ENCODE data around the gene TMEM255B. TPM values are rescaled to one million over a fixed set of nuclear protein-coding genes. Genes with fewer than 3 reads are reported as not detected.
"Not testable (repeated sequence)": the region's sequence is repeated elsewhere in the genome, so short reads cannot be mapped to it uniquely, and the experiment has no call there.

Gene TMEM255B
- total RNA-seq, 2 experiments from 2014 or later = 1.7 to 1.8 TPM

- POLR2A ChIA-PET = no interaction called here
- DNase-seq = no peak
- peaks cover 3% of the 10 kb centered on the region for H3K4me1 Mint-ChIP-seq (ENCODE audit: low read depth)
- no peak overlapping the region for H3K27ac Mint-ChIP-seq
- intact Hi-C loops (cut with micrococcal nuclease) = no loop called here
- CTCF ChIA-PET = no interaction called here
- TF ChIP-seq CTCF (IDR thresholded peaks at IDR 0.05) = no peak
- no peaks in the 10 kb centered on the region for H3K36me3 Mint-ChIP-seq (ENCODE audit: low read depth)
- no peak for ATAC-seq
- no peak overlapping the region for H3K4me3 Mint-ChIP-seq
- H3K9me3 Mint-ChIP-seq = no peaks in the 10 kb centered on the region
- peaks cover 4% of the 10 kb centered on the region for H3K27me3 Mint-ChIP-seq
These were observed 30.1 kb downstream of the TMEM255B start for GRCh38 chr13:113789167-113789566.

DNA sequence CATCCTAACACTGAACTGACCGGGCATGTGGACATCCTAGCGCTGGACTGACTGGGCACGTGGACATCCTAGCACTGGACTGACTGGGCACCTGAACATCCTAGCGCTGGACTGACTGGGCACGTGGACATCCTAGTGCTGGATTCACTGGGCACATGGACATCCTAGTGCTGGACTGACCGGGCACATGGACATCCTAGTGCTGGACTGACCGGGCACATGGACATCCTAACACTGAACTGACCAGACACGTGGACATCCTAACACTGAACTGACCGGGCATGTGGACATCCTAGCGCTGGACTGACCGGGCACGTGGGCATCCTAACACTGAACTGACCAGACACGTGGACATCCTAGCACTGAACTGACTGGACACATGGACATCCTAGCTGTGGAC lies 30.9 kb downstream of the TMEM255B start:
- ATAC-seq; DNase-seq; H3K4me3 Mint-ChIP-seq; CTCF ChIA-PET; POLR2A ChIA-PET; intact Hi-C loops (cut with micrococcal nuclease); H3K36me3 Mint-ChIP-seq (ENCODE audit: low read depth); H3K27ac Mint-ChIP-seq; H3K9me3 Mint-ChIP-seq; H3K4me1 Mint-ChIP-seq (ENCODE audit: low read depth); H3K27me3 Mint-ChIP-seq: not testable (repeated sequence)

GRCh38 chr13:113791226-113791625 lies 32.2 kb downstream of the TMEM255B start:
- H3K27me3 Mint-ChIP-seq = peaks cover 3% of the 10 kb centered on the region
- TF ChIP-seq CTCF (IDR thresholded peaks at IDR 0.05) = no peak
- no peaks in the 10 kb centered on the region for H3K36me3 Mint-ChIP-seq (ENCODE audit: low read depth)
- DNase-seq (no peak), ATAC-seq (no peak)
- ChIA-PET CTCF (no interaction called here), POLR2A (no interaction called here)
- no peaks in the 10 kb centered on the region for H3K4me1 Mint-ChIP-seq (ENCODE audit: low read depth)
- no peak overlapping the region for H3K27ac Mint-ChIP-seq
- no peaks in the 10 kb centered on the region for H3K9me3 Mint-ChIP-seq
- H3K4me3 Mint-ChIP-seq = no peak overlapping the region
- intact Hi-C loops (cut with micrococcal nuclease) = no loop called here

GRCh38 chr13:113791761-113792160 lies 32.7 kb downstream of the TMEM255B start:
- intact Hi-C loops (cut with micrococcal nuclease) = no loop called here
- Mint-ChIP-seq H3K4me1 (ENCODE audit: low read depth) (no peaks in the 10 kb centered on the region), H3K27me3 (peaks cover 3% of the 10 kb centered on the region), H3K36me3 (ENCODE audit: low read depth) (no peaks in the 10 kb centered on the region), H3K27ac (no peak overlapping the region), H3K4me3 (no peak overlapping the region), H3K9me3 (no peaks in the 10 kb centered on the region)
- CTCF ChIA-PET = no interaction called here
- no peak for DNase-seq
- no peak for TF ChIP-seq CTCF (IDR thresholded peaks at IDR 0.05)
- no peak for ATAC-seq
- POLR2A ChIA-PET = no interaction called here

- ChIA-PET POLR2A (no interaction called here), CTCF (no interaction called here)
- no peak overlapping the region for H3K27ac Mint-ChIP-seq
- TF ChIP-seq CTCF (IDR thresholded peaks at IDR 0.05) = no peak
- H3K36me3 Mint-ChIP-seq (ENCODE audit: low read depth) = no peaks in the 10 kb centered on the region
- no peak overlapping the region for H3K4me3 Mint-ChIP-seq
- DNase-seq (no peak), ATAC-seq (no peak)
- no peaks in the 10 kb centered on the region for H3K9me3 Mint-ChIP-seq
- peaks cover 3% of the 10 kb centered on the region for H3K27me3 Mint-ChIP-seq
- intact Hi-C loops (cut with micrococcal nuclease) = no loop called here
- no peaks in the 10 kb centered on the region for H3K4me1 Mint-ChIP-seq (ENCODE audit: low read depth)
These were observed 33.3 kb downstream of the TMEM255B start for GRCh38 chr13:113792236-113792770.
